ENCODE measurements around the gene KHDRBS2.

DNA sequence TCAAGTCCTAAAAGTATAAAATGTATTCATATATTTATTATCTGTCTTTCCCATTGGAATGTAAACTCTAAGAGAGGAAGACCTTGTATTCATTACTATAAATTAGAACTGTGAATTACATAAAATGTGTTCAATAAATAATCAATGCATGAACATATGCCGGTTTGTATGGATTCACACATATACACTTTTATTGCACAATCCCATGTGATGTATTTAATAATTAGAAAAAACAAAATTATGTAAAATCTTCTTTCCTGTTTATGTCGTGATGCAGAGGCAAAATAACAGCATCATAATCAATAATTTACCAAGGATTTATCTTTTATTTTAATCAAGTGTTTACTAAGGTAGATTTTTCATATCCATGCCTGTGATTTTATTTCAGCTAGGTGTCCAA lies 240.5 kb downstream of the KHDRBS2 start:
- TF ChIP-seq EZH2 (IDR thresholded peaks at IDR 0.05; ENCODE audit: low read depth, unreplicated experiment) (no peak), EZH2phosphoT487 (IDR thresholded peaks at IDR 0.05; ENCODE audit: unreplicated experiment) (no peak), REST (IDR thresholded peaks at IDR 0.05; ENCODE audit: unreplicated experiment) (no peak)
- TF ChIP-seq, protein P1, sequence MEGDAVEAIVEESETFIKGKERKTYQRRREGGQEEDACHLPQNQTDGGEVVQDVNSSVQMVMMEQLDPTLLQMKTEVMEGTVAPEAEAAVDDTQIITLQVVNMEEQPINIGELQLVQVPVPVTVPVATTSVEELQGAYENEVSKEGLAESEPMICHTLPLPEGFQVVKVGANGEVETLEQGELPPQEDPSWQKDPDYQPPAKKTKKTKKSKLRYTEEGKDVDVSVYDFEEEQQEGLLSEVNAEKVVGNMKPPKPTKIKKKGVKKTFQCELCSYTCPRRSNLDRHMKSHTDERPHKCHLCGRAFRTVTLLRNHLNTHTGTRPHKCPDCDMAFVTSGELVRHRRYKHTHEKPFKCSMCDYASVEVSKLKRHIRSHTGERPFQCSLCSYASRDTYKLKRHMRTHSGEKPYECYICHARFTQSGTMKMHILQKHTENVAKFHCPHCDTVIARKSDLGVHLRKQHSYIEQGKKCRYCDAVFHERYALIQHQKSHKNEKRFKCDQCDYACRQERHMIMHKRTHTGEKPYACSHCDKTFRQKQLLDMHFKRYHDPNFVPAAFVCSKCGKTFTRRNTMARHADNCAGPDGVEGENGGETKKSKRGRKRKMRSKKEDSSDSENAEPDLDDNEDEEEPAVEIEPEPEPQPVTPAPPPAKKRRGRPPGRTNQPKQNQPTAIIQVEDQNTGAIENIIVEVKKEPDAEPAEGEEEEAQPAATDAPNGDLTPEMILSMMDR (conservative IDR thresholded peaks at IDR 0.05; ENCODE audit: low read depth in 2 of 2): no peak

Measured in GM23338 (cell line).